ENCODE results near the gene ZHX3.

ZHX3 gene

GRCh38 chr20:41191562-41192500, 125.7 kb downstream of the ZHX3 start:
- TF ChIP-seq CTCF (conservative IDR thresholded peaks at IDR 0.05; ENCODE audit: low read length): no peak
- no peak overlapping the region for H3K4me3 ChIP-seq (ENCODE audit: low read length)
- no peak for DNase-seq (ENCODE audit: low read depth)

GRCh38 chr20:41187668-41188067, 129.9 kb downstream of the ZHX3 start:
- H3K4me3 ChIP-seq (ENCODE audit: low read length): no peak overlapping the region
- no peak for TF ChIP-seq CTCF (conservative IDR thresholded peaks at IDR 0.05; ENCODE audit: low read length)
- no peak for DNase-seq (ENCODE audit: low read depth)

- no peak for TF ChIP-seq CTCF (conservative IDR thresholded peaks at IDR 0.05; ENCODE audit: low read length)
- DNase-seq (ENCODE audit: low read depth): no peak
Measured at GRCh38 chr20:41185013-41185757, 132.3 kb downstream of the ZHX3 start.

GRCh38 chr20:41183831-41184230, 133.7 kb downstream of the ZHX3 start:
- TF ChIP-seq CTCF (conservative IDR thresholded peaks at IDR 0.05; ENCODE audit: low read length): no peak
- DNase-seq (ENCODE audit: low read depth): no peak
- H3K4me3 ChIP-seq (ENCODE audit: low read length): no peak overlapping the region

More at GRCh38 chr20:41185013-41185757, 132.3 kb downstream of the ZHX3 start:
- no peak overlapping the region for H3K4me3 ChIP-seq (ENCODE audit: low read length)

DNA sequence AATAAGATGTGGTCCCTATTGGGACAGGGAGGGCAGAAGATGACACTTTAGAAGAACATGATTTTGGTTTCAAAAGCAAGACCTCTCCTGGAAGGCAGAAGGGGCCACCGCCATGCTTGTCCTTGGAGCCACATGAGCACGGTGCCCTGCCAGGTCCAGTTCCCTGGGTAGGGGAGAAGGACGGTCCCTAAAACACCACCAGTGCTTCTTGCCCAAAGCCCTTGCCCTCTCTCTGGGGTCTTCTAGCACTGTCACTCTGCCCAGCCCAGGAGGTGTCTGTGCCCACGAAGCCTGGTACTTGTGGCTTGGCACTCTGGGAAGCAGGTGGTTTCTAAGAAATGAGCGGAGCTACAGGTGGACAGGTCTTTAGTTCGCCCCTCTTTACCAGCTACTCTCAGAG, 134.1 kb downstream of the ZHX3 start:
- TF ChIP-seq CTCF (conservative IDR thresholded peaks at IDR 0.05; ENCODE audit: low read length): no peak
- no peak for DNase-seq (ENCODE audit: low read depth)

GRCh38 chr20:41182296-41183212, 135.0 kb downstream of the ZHX3 start:
- no peak overlapping the region for H3K4me3 ChIP-seq (ENCODE audit: low read length)
- TF ChIP-seq CTCF (conservative IDR thresholded peaks at IDR 0.05; ENCODE audit: low read length): no peak
- no peak for DNase-seq (ENCODE audit: low read depth)

More for the DNA sequence above, 134.1 kb downstream of the ZHX3 start:
- no peak overlapping the region for H3K4me3 ChIP-seq (ENCODE audit: low read length)

Measured in AG10803 (cell line).